Osteoblast (primary cell): Measurements from ENCODE around the gene DZIP1. TPM values are rescaled to one million over a fixed set of nuclear protein-coding genes. Genes with fewer than 3 reads are reported as not detected.
A peak's percentile ranks its signal among the peaks of the same experiment; 100 is the strongest.

ENCODE experiments used
- DNase-seq: peaks from one replicate; pipeline ENCODE4 v3.0.0; 2011; ENCODE audit warnings: low spot score, mixed read lengths; ENCODE audit not compliant: insufficient read length; ENCODE audit errors: missing footprints
- H2AFZ ChIP-seq: 2 replicates; pipeline ENCODE4 v1.6.0; 2011; ENCODE audit warnings: mild to moderate bottlenecking, low read length
- H3K27ac ChIP-seq: 2 replicates; pipeline ENCODE4 v1.5.1; 2011; ENCODE audit warnings: mild to moderate bottlenecking, low read depth, low read length, moderate library complexity
- H3K27me3 ChIP-seq: 2 replicates; pipeline ENCODE4 v1.6.0; 2012; ENCODE audit warnings: mild to moderate bottlenecking, control low read depth, inconsistent platforms, low read length, moderate library complexity; ENCODE audit not compliant: insufficient read depth
- H3K36me3 ChIP-seq: 2 replicates; pipeline ENCODE4 v1.5.1; 2011; ENCODE audit warnings: mild to moderate bottlenecking, low read length, control low read depth, moderate library complexity; ENCODE audit not compliant: insufficient read depth
- H3K4me1 ChIP-seq: 2 replicates; pipeline ENCODE4 v1.5.1; 2011; ENCODE audit warnings: mild to moderate bottlenecking, low read length, control low read depth, moderate library complexity; ENCODE audit not compliant: insufficient read depth
- H3K4me2 ChIP-seq: 2 replicates; pipeline ENCODE4 v1.6.0; 2011; ENCODE audit warnings: mild to moderate bottlenecking, low read length; ENCODE audit not compliant: insufficient read depth
- H3K4me3 ChIP-seq: fragments of 200-600 bp; sonication (generic); 3 replicates; pipeline ENCODE4 v1.5.1; 2012; ENCODE audit warnings: mild to moderate bottlenecking, low read length, inconsistent platforms; ENCODE audit not compliant: insufficient read depth
- H3K79me2 ChIP-seq: 2 replicates; pipeline ENCODE4 v1.6.0; 2012; ENCODE audit warnings: mild to moderate bottlenecking, low read length, control low read depth, inconsistent platforms; ENCODE audit not compliant: insufficient read depth
- H3K9me3 ChIP-seq: 2 replicates; pipeline ENCODE4 v1.5.1; 2011; ENCODE audit warnings: low read depth, low read length, control low read depth
- H4K20me1 ChIP-seq: 2 replicates; pipeline ENCODE4 v1.6.0; 2012; ENCODE audit warnings: mild to moderate bottlenecking, low read length, control low read depth; ENCODE audit not compliant: insufficient read depth
- total RNA-seq: library from RNA; depleted of rRNA; stranded (reverse); fragments of >200 nt; gene quantifications from 2 replicates; pipeline ENCODE4 v1.2.3, GENCODE V29; 2012
- TF ChIP-seq, protein P1 (sequence below): IDR thresholded peaks from 2 replicates; pipeline ENCODE4 v1.5.1; 2011; ENCODE audit warnings: mild to moderate bottlenecking, low read depth, low read length, moderate library complexity; ENCODE audit errors: extremely low read depth

DZIP1 gene
- total RNA-seq, 1 donor, result 34.0 TPM

DNA sequence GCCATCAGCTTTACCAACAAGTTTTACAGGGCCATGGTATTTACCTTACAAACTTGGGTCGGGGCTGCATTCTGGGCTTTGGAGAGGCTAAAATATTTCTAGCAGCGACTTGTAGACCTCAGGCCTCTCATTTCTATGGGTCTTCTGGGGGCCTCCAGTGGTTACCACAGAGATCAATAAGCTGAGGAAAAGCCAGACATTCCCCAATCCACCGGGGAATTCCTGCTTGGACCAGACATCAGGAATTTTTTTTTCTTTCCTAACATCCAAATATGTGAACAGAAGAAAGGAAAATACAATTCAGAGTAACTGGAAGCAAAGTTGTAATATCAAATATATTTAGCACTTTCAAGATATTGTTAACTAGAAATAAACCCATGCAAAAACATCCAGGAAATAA is 1.5 kb downstream of the DZIP1 start:
- Histone ChIP-seq H3K4me1 (peaks cover 19% of the 10 kb centered on the region), H3K79me2 (peaks cover 38% of the 10 kb centered on the region), H4K20me1 (peaks cover 4% of the 10 kb centered on the region), H3K4me2 (peak overlapping the region; percentile 91), H3K9me3 (no peaks in the 10 kb centered on the region), H3K27ac (peak overlapping the region; percentile 54), H2AFZ (no peak overlapping the region), H3K4me3 (peak overlapping the region; percentile 78), H3K27me3 (no peaks in the 10 kb centered on the region), H3K36me3 (peaks cover 15% of the 10 kb centered on the region)
- TF ChIP-seq, protein P1, sequence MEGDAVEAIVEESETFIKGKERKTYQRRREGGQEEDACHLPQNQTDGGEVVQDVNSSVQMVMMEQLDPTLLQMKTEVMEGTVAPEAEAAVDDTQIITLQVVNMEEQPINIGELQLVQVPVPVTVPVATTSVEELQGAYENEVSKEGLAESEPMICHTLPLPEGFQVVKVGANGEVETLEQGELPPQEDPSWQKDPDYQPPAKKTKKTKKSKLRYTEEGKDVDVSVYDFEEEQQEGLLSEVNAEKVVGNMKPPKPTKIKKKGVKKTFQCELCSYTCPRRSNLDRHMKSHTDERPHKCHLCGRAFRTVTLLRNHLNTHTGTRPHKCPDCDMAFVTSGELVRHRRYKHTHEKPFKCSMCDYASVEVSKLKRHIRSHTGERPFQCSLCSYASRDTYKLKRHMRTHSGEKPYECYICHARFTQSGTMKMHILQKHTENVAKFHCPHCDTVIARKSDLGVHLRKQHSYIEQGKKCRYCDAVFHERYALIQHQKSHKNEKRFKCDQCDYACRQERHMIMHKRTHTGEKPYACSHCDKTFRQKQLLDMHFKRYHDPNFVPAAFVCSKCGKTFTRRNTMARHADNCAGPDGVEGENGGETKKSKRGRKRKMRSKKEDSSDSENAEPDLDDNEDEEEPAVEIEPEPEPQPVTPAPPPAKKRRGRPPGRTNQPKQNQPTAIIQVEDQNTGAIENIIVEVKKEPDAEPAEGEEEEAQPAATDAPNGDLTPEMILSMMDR, result no peak
- no peak for DNase-seq

DNA sequence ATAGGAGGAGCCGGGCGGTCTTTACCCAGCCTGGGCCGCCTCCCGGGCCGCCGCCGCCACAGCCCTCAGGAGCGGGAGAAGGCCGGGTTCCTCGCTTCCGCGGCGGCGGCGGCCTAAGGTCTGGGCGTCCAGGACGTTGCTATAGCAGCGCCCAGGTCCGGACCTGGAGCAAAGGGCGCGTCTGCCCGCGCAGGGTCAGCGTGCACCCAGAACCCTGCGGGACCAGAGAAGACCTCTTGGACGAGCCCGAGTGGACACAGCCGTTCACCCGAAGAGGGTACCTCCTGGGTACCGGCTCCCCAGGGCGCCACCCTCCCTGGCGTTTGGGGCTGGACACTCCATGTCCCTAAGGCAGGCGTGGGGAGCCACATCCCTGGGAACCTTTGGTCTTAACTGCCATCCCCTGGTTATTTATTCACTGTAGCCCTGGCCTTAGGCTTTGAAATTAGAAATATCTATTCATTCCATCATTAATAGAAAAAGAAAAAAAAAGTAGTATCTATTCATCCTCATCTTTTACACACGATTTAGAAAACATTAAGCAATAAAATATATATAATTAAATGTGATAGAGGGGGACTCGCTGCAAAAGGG is 2.4 kb downstream of the DZIP1 start:
- Histone ChIP-seq H2AFZ (peak overlapping the region; percentile 44), H3K27ac (no peak overlapping the region), H3K36me3 (peaks cover 24% of the 10 kb centered on the region), H3K9me3 (no peaks in the 10 kb centered on the region), H3K4me3 (peak overlapping the region; percentile 76), H3K27me3 (no peaks in the 10 kb centered on the region), H3K4me2 (peak overlapping the region; percentile 91), H3K4me1 (peaks cover 19% of the 10 kb centered on the region), H4K20me1 (peaks cover 4% of the 10 kb centered on the region), H3K79me2 (peaks cover 42% of the 10 kb centered on the region)
- TF ChIP-seq, protein P1, result no peak
- DNase-seq, result peak; percentile 92

DNA sequence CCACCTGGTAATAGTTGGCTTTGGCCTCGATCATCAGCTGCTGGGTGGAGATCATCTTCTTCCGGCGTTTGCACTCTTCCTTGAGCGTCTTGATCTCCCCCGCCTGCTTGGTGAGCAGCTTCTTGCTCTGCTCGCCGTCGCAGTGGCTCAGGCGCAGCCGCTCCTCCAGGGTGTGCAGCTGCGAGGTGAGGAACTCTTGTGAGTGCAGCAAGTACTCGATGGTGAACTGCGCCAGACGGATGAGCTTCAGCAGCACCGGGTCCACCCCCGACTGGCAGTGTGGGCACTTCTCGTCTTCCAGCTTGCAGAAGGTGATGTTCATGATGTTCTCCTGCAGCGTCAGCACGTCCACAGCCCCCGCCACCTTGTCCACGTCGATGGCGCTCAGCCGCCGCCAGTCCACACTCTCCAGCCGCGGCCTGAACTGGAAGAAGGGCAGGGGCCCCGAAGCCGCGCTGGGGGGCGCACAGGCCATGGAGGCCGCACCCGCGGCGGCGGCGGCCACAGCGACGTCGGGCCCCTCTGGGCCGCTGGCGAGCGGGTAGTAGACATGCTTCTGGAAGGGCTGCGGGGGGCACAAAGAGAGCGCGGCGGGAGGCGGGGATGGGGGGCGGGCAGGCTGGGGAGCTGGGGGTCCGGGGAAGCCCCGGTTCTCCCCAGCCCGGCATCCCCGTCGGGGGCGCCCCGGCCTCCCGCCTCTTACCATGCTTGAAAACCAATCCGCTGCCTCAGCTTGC is 3.0 kb downstream of the DZIP1 start:
- Histone ChIP-seq H3K4me2 (peak overlapping the region; percentile 91), H3K27ac (no peak overlapping the region), H3K79me2 (peaks cover 42% of the 10 kb centered on the region), H3K9me3 (no peaks in the 10 kb centered on the region), H3K36me3 (peaks cover 30% of the 10 kb centered on the region), H3K4me3 (peak overlapping the region; percentile 76), H2AFZ (peak overlapping the region; percentile 67), H3K4me1 (peaks cover 19% of the 10 kb centered on the region), H4K20me1 (peaks cover 4% of the 10 kb centered on the region), H3K27me3 (no peaks in the 10 kb centered on the region)
- DNase-seq, result peak; percentile 44
- TF ChIP-seq, protein P1, result no peak

DNA sequence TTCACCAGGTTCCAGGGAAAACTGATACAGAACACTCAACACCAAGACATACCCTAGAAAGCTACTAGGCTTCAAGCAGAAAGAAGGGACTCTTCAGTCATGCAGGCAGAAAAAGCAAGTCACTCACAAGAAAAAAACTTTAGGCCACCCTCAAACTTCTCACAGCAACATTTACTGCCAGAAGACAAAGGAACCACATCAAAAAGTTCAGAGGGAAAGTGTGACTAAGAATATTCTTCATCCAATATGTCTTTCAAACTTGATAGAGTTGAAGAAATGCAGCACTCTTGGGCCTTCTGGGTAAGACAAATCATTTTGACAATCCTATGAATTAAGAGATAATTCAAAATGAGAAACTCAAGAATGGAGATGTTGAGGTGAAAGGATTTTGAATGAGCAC is 7.7 kb downstream of the DZIP1 start:
- H3K27me3 ChIP-seq, result no peaks in the 10 kb centered on the region
- H3K4me3 ChIP-seq, result no peak overlapping the region
- H4K20me1 ChIP-seq, result peaks cover 7% of the 10 kb centered on the region
- H3K36me3 ChIP-seq, result peaks cover 55% of the 10 kb centered on the region
- H3K4me2 ChIP-seq, result no peak overlapping the region
- H3K4me1 ChIP-seq, result peaks cover 4% of the 10 kb centered on the region
- TF ChIP-seq, protein P1, result no peak
- no peak overlapping the region for H3K27ac ChIP-seq
- peaks cover 21% of the 10 kb centered on the region for H3K79me2 ChIP-seq
- no peak overlapping the region for H2AFZ ChIP-seq
- H3K9me3 ChIP-seq, result no peaks in the 10 kb centered on the region
- no peak for DNase-seq
